OCI-M2 (cell line): ENCODE data around the gene COPRS.
"Not testable (repeated sequence)": the region's sequence is repeated elsewhere in the genome, so short reads cannot be mapped to it uniquely, and the experiment has no call there.

Experiments
- DNase-seq: peaks from one replicate; lab custom pipeline; 2025; ENCODE audit not compliant: unreplicated experiment; lab: John Stamatoyannopoulos, UW

The COPRS gene

GRCh38 chr17:31809876-31810275 lies 49.2 kb downstream of the COPRS start:
- not testable (repeated sequence) for DNase-seq

- no peak for DNase-seq
These were observed 50.5 kb downstream of the COPRS start for GRCh38 chr17:31808521-31809050.

GRCh38 chr17:31807846-31808245 lies 51.2 kb downstream of the COPRS start:
- no peak for DNase-seq

GRCh38 chr17:31806921-31807320 lies 52.1 kb downstream of the COPRS start:
- DNase-seq, result no peak

- no peak for DNase-seq
These were observed 55.4 kb downstream of the COPRS start for GRCh38 chr17:31803494-31804213.

GRCh38 chr17:31802502-31802901 lies 56.5 kb downstream of the COPRS start:
- no peak for DNase-seq
